Measurements from ENCODE around the gene HOXC4.
A peak's percentile ranks its signal among the peaks of the same experiment; 100 is the strongest.

HOXC4 gene

GRCh38 chr12:54060174-54060974, 6.7 kb downstream of the HOXC4 start:
- H3K27ac ChIP-seq: no peak overlapping the region
- no peak for DNase-seq (ENCODE audit: low spot score)
- ChIA-PET CTCF (interaction anchor here (0.6 kb wide), 1 partner anchor 312 kb away, joined by 3 read pairs; no protein-coding TSS in a partner anchor), POLR2A (ENCODE audit: low non-redundant PET) (no interaction called here)
- TF ChIP-seq, protein P1, sequence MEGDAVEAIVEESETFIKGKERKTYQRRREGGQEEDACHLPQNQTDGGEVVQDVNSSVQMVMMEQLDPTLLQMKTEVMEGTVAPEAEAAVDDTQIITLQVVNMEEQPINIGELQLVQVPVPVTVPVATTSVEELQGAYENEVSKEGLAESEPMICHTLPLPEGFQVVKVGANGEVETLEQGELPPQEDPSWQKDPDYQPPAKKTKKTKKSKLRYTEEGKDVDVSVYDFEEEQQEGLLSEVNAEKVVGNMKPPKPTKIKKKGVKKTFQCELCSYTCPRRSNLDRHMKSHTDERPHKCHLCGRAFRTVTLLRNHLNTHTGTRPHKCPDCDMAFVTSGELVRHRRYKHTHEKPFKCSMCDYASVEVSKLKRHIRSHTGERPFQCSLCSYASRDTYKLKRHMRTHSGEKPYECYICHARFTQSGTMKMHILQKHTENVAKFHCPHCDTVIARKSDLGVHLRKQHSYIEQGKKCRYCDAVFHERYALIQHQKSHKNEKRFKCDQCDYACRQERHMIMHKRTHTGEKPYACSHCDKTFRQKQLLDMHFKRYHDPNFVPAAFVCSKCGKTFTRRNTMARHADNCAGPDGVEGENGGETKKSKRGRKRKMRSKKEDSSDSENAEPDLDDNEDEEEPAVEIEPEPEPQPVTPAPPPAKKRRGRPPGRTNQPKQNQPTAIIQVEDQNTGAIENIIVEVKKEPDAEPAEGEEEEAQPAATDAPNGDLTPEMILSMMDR (conservative IDR thresholded peaks at IDR 0.05; ENCODE audit: low read depth): no peak

GRCh38 chr12:54060975-54061778, 7.5 kb downstream of the HOXC4 start:
- ChIA-PET POLR2A (ENCODE audit: low non-redundant PET) (no interaction called here), CTCF (interaction anchor here (0.6 kb wide), 1 partner anchor 312 kb away, joined by 3 read pairs; no protein-coding TSS in a partner anchor)
- TF ChIP-seq, protein P1 (conservative IDR thresholded peaks at IDR 0.05; ENCODE audit: low read depth): no peak
- no peak overlapping the region for H3K27ac ChIP-seq
- peak; percentile 41 for DNase-seq (ENCODE audit: low spot score)

GRCh38 chr12:54065677-54066076, 12.0 kb downstream of the HOXC4 start:
- TF ChIP-seq, protein P1 (conservative IDR thresholded peaks at IDR 0.05; ENCODE audit: low read depth): no peak
- no peak overlapping the region for H3K27ac ChIP-seq
- ChIA-PET CTCF (interaction anchor here (0.9 to 1.3 kb wide), 2 partner anchors 11 to 135 kb away, joined by 3 read pairs; no protein-coding TSS in a partner anchor), POLR2A (ENCODE audit: low non-redundant PET) (no interaction called here)
- no peak for DNase-seq (ENCODE audit: low spot score)

GRCh38 chr12:54066408-54066807, 12.8 kb downstream of the HOXC4 start:
- POLR2A ChIA-PET (ENCODE audit: low non-redundant PET): no interaction called here
- no peak for DNase-seq (ENCODE audit: low spot score)
- CTCF ChIA-PET: interaction anchor here (1.3 kb wide), 1 partner anchor 135 kb away, joined by 3 read pairs; no protein-coding TSS in a partner anchor
- no peak overlapping the region for H3K27ac ChIP-seq
- TF ChIP-seq, protein P1 (conservative IDR thresholded peaks at IDR 0.05; ENCODE audit: low read depth): no peak

- POLR2A ChIA-PET (ENCODE audit: low non-redundant PET): no interaction called here
These were observed 14.9 kb downstream of the HOXC4 start for GRCh38 chr12:54068418-54069070.

More at GRCh38 chr12:54068418-54069070, 14.9 kb downstream of the HOXC4 start:
- CTCF ChIA-PET: no interaction called here
- no peak overlapping the region for H3K27ac ChIP-seq
- TF ChIP-seq, protein P1 (conservative IDR thresholded peaks at IDR 0.05; ENCODE audit: low read depth): no peak
- peak; percentile 52 for DNase-seq (ENCODE audit: low spot score)

Data from RWPE1 (cell line).